ENCODE results near the gene SLC29A2.
"Not testable (repeated sequence)": the region's sequence is repeated elsewhere in the genome, so short reads cannot be mapped to it uniquely, and the experiment has no call there.

Gene SLC29A2

DNA sequence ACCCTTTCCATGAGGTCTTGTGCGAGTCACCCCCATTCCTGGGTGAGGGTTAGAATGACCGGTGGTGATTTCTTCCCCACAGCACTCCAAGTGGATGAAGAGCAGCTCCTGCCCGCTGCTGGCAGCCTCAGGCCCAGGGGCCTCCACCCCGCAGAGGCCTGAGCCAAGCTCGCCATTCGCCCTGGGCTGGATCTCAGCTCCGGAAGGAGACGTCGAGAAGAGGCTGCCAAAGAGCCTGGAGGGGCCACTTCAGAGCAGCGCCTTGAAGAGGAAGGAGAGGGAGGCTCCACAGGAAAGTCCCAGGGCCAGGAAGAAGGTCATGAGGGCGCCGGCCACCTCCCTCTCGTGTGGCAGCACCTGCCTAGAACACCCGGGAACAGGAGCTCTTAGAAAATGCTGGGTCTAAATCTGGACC, 8.4 kb downstream of the SLC29A2 start:
- H3K9ac ChIP-seq (ENCODE audit: low read depth, low read length): no peak overlapping the region
- no peak overlapping the region for H3K27ac ChIP-seq (ENCODE audit: low read depth, low read length)
- no peak overlapping the region for H3K4me3 ChIP-seq (ENCODE audit: low read depth, low read length)
- no peaks in the 10 kb centered on the region for H3K9me3 ChIP-seq (ENCODE audit: control insufficient read depth, insufficient read depth, low read length)
- H3K36me3 ChIP-seq (ENCODE audit: control insufficient read depth, insufficient read depth, low read length): peaks cover 60% of the 10 kb centered on the region
- no peaks in the 10 kb centered on the region for H3K27me3 ChIP-seq (ENCODE audit: control insufficient read depth, insufficient read depth, low read length)
- no peaks in the 10 kb centered on the region for H3K4me1 ChIP-seq (ENCODE audit: control insufficient read depth, insufficient read depth, low read length)

DNA sequence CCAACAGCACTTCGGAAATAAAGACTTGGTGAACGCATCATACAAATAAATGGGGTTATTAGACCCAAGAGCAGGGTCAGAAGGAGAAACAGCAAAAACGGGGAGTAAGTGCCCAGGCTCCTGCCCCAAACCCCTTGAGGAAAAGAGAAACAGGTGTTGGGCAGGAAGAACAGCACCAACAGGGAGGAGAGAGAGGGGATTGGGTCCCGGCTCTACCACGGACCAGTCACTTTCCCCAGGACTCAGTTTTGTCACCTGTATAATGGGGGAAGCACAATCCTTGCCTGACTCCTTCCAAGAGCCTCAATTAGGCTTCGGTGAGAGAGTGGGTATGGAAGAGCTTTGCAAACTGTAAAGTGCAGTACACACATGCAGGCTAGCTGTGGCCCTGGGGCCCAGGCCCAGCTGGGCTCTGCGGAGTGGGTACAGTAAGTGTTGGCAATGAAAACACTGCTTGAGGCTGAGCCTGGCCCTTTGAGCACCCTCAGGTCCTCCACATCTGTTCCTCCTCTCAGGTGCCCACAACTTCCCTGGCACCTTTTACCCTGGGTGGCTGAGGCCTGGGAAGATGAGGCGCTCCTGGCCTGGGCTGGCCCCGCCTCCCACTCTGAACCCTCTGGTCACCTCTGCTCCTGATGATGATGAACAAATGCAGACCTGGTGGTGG, 8.9 kb downstream of the SLC29A2 start:
- Histone ChIP-seq H3K9me3 (ENCODE audit: control insufficient read depth, insufficient read depth, low read length) (no peaks in the 10 kb centered on the region), H3K4me1 (ENCODE audit: control insufficient read depth, insufficient read depth, low read length) (no peaks in the 10 kb centered on the region), H3K27me3 (ENCODE audit: control insufficient read depth, insufficient read depth, low read length) (no peaks in the 10 kb centered on the region), H3K4me3 (ENCODE audit: low read depth, low read length) (no peak overlapping the region), H3K36me3 (ENCODE audit: control insufficient read depth, insufficient read depth, low read length) (peaks cover 54% of the 10 kb centered on the region), H3K27ac (ENCODE audit: low read depth, low read length) (no peak overlapping the region), H3K9ac (ENCODE audit: low read depth, low read length) (no peak overlapping the region)

DNA sequence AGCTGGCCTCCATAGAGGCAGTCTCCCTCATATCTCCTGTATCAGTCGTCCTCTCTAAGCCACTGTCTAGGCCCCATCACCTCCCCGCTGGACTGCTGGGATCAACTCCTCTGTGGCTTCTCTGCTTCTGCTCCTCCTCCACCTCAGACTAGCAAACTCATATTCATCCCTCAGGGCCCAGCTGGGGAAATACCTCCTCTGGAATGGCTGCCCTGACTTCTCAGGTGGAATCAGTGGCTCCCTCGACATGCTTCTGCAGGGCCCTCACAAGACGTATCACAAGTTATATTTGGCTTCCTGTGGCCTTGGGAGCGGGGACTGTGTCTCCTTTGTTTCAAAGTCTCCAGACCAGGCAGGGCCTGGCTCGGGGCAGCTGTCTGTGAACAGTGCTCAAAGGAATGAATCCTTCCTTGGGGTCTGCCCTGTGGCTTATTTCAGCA, 10.0 kb downstream of the SLC29A2 start:
- H3K9me3 ChIP-seq (ENCODE audit: control insufficient read depth, insufficient read depth, low read length): no peaks in the 10 kb centered on the region
- H3K9ac ChIP-seq (ENCODE audit: low read depth, low read length): no peak overlapping the region
- H3K27me3 ChIP-seq (ENCODE audit: control insufficient read depth, insufficient read depth, low read length): no peaks in the 10 kb centered on the region
- H3K27ac ChIP-seq (ENCODE audit: low read depth, low read length): no peak overlapping the region
- no peaks in the 10 kb centered on the region for H3K4me1 ChIP-seq (ENCODE audit: control insufficient read depth, insufficient read depth, low read length)
- H3K4me3 ChIP-seq (ENCODE audit: low read depth, low read length): no peak overlapping the region
- peaks cover 43% of the 10 kb centered on the region for H3K36me3 ChIP-seq (ENCODE audit: control insufficient read depth, insufficient read depth, low read length)

DNA sequence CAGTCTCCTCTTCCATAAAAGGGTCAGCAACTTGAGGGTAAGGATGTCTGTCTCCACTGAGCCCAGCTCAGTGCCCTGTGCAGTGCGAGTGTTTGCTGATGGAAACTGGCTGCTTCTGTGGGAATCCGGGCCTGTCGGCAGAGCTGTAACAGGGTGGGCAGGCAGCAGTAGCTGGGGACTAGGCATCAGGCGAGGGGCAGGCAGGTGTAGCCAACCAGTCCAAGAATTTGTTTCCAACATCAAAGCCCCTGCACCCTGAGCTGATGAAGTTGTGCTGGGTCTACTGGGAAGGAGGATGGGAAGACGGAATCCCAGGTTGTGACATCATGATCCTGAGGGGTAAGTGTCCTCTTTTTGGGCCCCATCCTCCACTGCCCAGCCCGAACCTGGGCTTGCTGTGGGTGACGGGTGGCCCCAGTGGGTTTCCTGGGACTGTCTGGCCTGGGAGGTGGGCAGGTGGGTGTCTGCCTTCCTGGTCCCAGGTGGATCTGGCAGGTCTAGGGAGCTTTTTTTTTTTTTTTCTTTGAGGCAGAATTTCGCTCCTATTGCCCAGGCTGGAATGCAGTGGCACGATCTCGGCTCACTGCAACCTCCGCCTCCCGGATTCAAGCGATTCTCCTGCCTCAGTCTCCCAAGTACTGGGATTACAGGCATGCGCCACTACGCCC, 11.0 kb downstream of the SLC29A2 start:
- no peaks in the 10 kb centered on the region for H3K4me1 ChIP-seq (ENCODE audit: control insufficient read depth, insufficient read depth, low read length)
- H3K27me3 ChIP-seq (ENCODE audit: control insufficient read depth, insufficient read depth, low read length): no peaks in the 10 kb centered on the region
- no peaks in the 10 kb centered on the region for H3K9me3 ChIP-seq (ENCODE audit: control insufficient read depth, insufficient read depth, low read length)
- peaks cover 34% of the 10 kb centered on the region for H3K36me3 ChIP-seq (ENCODE audit: control insufficient read depth, insufficient read depth, low read length)
- peak overlapping the region; percentile 33 for H3K27ac ChIP-seq (ENCODE audit: low read depth, low read length)
- H3K4me3 ChIP-seq (ENCODE audit: low read depth, low read length): no peak overlapping the region
- no peak overlapping the region for H3K9ac ChIP-seq (ENCODE audit: low read depth, low read length)

DNA sequence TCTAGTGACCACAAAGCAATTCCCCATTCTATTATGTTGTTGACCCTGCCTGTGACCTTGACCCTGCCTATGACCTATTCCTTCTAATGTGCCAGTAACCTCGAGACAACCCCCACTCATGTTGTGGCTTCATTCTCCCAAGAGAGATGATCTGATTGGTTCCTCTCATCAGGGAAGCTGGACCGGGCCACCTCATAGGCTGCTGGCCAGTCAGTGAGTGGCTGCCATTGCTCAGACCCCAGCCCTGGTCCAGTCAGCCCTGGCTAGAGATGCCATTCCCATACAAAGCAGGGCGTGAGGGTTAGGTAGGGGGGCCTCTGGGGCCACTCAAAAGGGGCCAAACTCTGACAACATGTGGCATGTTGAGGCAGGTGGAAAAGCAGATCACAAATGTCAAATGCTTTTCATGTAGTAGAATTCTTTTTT, 11.9 kb downstream of the SLC29A2 start:
- Histone ChIP-seq H3K27ac (ENCODE audit: low read depth, low read length) (no peak overlapping the region), H3K36me3 (ENCODE audit: control insufficient read depth, insufficient read depth, low read length) (peaks cover 25% of the 10 kb centered on the region), H3K4me1 (ENCODE audit: control insufficient read depth, insufficient read depth, low read length) (no peaks in the 10 kb centered on the region), H3K4me3 (ENCODE audit: low read depth, low read length) (no peak overlapping the region), H3K27me3 (ENCODE audit: control insufficient read depth, insufficient read depth, low read length) (no peaks in the 10 kb centered on the region), H3K9me3 (ENCODE audit: control insufficient read depth, insufficient read depth, low read length) (no peaks in the 10 kb centered on the region), H3K9ac (ENCODE audit: low read depth, low read length) (no peak overlapping the region)

DNA sequence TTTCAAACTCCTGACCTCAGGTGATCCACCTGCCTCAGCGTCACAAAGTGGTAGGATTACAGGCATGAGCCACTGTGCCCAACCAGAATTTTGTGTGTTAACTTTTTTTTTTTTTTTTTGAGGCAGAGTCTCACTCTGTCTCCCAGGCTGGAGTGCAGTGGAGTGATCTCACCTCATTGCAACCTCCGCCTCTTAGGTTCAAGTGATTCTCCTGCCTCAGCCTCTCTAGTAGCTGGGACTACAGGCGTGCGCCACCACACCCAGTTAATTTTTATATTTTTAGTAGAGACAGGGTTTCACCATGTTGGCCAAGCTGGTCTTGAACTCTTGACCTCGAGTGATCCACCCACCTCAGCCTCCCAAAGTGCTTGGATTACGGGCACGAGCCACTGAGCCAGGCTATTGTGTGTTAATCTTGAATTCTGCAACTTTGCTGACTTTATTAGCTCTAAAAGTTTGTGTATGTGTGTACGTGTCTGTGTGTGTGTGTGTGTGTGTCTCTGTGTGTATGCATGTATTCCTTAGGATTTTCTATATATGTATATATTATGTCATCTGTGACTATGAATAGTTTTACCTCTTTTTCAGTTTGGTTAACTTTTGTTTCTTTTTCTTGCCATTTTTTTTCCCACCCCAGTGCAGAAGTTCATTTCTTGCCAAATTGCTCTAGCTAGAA, 20.9 kb downstream of the SLC29A2 start:
- H3K4me1 ChIP-seq (ENCODE audit: control insufficient read depth, insufficient read depth, low read length); H3K9ac ChIP-seq (ENCODE audit: low read depth, low read length): not testable (repeated sequence)

DNA sequence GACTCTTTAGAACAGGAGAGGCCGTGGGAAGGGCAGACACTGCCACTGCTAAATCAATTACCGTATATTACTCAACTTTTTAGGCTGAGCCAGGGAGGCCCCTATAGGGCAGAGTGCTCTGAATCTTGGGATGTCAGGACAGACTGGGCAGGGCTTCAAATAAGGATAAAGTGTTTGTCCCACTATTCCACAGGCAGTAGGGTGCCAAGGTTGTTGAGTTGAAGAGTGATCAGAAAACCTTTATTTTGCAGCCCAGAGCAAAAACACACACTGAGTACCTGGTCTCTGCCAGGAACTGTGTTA, 22.5 kb downstream of the SLC29A2 start:
- Histone ChIP-seq H3K9me3 (ENCODE audit: control insufficient read depth, insufficient read depth, low read length) (no peaks in the 10 kb centered on the region), H3K27ac (ENCODE audit: low read depth, low read length) (no peak overlapping the region), H3K4me3 (ENCODE audit: low read depth, low read length) (no peak overlapping the region), H3K9ac (ENCODE audit: low read depth, low read length) (no peak overlapping the region), H3K36me3 (ENCODE audit: control insufficient read depth, insufficient read depth, low read length) (0 out of 2 replicates have a peak, but pooled peaks cover 3% of the 10 kb centered on the region), H3K4me1 (ENCODE audit: control insufficient read depth, insufficient read depth, low read length) (no peaks in the 10 kb centered on the region; the same call in 1 of the 2 replicates), H3K27me3 (ENCODE audit: control insufficient read depth, insufficient read depth, low read length) (peaks cover 4% of the 10 kb centered on the region; the same call in 1 of the 2 replicates)

More for the DNA sequence above, 20.9 kb downstream of the SLC29A2 start:
- H3K9me3 ChIP-seq (ENCODE audit: control insufficient read depth, insufficient read depth, low read length); H3K27ac ChIP-seq (ENCODE audit: low read depth, low read length); H3K36me3 ChIP-seq (ENCODE audit: control insufficient read depth, insufficient read depth, low read length); H3K4me3 ChIP-seq (ENCODE audit: low read depth, low read length); H3K27me3 ChIP-seq (ENCODE audit: control insufficient read depth, insufficient read depth, low read length): not testable (repeated sequence)

DNA sequence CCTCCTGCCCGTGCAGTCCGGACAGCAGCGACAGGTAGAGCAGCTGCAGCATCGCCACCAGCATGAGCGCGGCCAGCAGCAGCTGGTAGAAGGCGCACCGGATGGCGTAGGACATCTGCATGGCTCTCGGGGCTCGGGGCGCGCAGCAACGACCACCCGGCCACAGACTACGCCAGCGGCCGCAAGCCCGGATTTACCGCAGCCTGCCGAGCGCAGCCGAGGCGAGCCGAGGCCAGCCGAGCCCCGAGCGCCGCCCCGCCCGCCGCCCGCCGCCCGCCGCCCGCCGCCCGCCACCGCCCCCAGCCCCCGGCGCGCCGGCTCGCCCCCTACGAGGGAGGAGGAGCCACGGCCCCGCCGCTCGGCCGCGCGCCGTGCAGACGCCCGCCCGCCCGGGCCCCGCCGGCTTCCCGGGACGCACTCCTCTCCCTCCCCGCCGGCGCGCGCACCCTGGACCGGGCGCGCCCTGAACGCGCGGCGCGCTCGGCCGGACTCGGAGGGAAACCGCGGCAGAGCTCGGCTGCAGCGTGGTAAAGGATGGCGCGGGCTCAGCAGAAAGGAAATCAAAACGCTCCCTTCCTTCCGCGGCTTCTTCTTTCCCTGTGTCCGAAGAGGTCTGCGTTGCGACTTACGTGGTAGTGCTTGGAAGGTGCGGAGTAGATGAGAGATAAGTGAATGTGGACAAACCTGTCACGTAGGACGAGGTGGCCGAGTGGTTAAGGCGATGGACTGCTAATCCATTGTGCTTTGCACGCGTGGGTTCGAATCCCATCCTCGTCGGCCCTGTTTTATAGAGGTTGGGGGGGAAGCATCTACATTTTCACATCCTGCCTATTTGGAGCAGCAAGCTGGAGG, 23.9 kb downstream of the SLC29A2 start, which contains the start of gene B4GAT1:
TSS of gene B4GAT1 (minus strand) at position 205 of the 852 bp plus-strand sequence. CDS start at position 121, 84 bp downstream.
- no peaks in the 10 kb centered on the region; the same call in 1 of the 2 replicates for H3K4me1 ChIP-seq (ENCODE audit: control insufficient read depth, insufficient read depth, low read length)
- no peaks in the 10 kb centered on the region for H3K9me3 ChIP-seq (ENCODE audit: control insufficient read depth, insufficient read depth, low read length)
- H3K27me3 ChIP-seq (ENCODE audit: control insufficient read depth, insufficient read depth, low read length): peaks cover 4% of the 10 kb centered on the region; the same call in 1 of the 2 replicates
- peak within 1 kb of the TSS; percentile 85 for H3K27ac ChIP-seq (ENCODE audit: low read depth, low read length)
- H3K36me3 ChIP-seq (ENCODE audit: control insufficient read depth, insufficient read depth, low read length): 0 out of 2 replicates have a peak, but pooled peaks cover 5% of the 10 kb centered on the region
- peak within 1 kb of the TSS; percentile 89 for H3K9ac ChIP-seq (ENCODE audit: low read depth, low read length)
- peak within 1 kb of the TSS; percentile 100 for H3K4me3 ChIP-seq (ENCODE audit: low read depth, low read length)

DNA sequence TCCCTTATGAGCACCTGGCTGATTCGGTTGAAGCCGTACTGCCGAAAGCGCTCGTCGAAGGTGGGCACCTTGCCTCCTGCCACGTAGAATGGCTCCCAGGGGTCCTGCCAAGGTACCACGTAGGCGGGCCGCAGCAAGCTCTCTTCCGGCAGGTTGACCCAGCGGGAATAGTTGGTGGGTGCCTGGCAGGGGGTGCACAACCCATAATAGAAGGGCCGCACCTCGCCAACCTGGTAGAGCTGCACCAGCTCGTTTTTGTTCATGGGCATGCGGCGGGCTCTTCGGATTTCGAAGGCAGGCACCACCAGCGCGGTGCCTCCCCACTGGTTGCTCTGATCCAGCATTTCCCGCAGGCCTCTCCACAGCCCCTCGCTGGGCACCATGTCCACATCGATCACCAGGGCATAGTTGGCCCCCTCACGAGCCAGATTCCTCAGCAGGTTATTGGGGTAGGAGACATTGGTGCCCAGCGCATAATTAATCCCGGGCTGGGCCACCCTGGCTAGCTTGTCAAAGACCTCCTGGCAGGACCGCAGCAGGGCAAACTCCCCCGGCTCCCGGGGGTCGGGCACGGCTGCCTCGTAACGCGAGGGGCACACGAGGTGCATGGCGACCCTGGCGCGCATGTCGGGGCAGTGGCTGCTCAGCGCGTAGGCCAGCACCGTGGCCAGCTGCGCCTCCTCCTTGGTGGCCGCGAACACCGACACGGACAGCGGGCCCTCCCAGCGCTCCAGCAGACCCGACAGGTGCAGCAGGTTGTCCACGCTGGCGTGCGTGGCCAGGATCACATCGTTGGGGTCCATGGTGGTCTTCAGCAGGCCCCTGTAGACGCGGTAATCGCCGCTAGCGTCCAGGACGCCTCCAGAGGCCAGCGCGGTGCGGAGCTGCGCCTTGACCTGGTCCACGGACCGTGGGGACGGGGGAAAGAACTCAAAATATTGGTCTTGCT, 24.8 kb downstream of the SLC29A2 start:
- Histone ChIP-seq H3K9ac (ENCODE audit: low read depth, low read length) (peak overlapping the region; percentile 81), H3K4me1 (ENCODE audit: control insufficient read depth, insufficient read depth, low read length) (no peaks in the 10 kb centered on the region; the same call in 1 of the 2 replicates), H3K27ac (ENCODE audit: low read depth, low read length) (peak overlapping the region; percentile 55), H3K36me3 (ENCODE audit: control insufficient read depth, insufficient read depth, low read length) (peaks cover 11% of the 10 kb centered on the region), H3K4me3 (ENCODE audit: low read depth, low read length) (peak overlapping the region; percentile 100), H3K9me3 (ENCODE audit: control insufficient read depth, insufficient read depth, low read length) (no peaks in the 10 kb centered on the region), H3K27me3 (ENCODE audit: control insufficient read depth, insufficient read depth, low read length) (peaks cover 4% of the 10 kb centered on the region; the same call in 1 of the 2 replicates)

DNA sequence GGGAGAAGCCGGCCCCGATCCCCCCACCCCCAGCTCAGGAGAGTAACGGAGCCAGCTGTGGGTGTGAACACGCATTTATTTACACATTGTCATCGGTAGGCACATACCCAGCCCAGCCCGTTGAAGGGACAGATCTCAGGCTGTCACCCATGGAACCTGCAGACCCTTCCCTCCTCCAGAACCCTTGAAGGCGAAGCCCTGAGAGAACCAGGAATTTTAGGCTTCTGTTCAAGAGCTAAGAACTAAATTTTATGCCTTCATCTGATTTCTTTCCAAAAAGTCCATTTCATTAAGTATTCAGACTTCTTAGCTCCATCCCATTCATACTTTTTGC, 26.3 kb downstream of the SLC29A2 start:
- Histone ChIP-seq H3K27me3 (ENCODE audit: control insufficient read depth, insufficient read depth, low read length) (peaks cover 4% of the 10 kb centered on the region; the same call in 1 of the 2 replicates), H3K4me1 (ENCODE audit: control insufficient read depth, insufficient read depth, low read length) (no peaks in the 10 kb centered on the region; the same call in 1 of the 2 replicates), H3K4me3 (ENCODE audit: low read depth, low read length) (peak overlapping the region; percentile 87), H3K9ac (ENCODE audit: low read depth, low read length) (no peak overlapping the region), H3K9me3 (ENCODE audit: control insufficient read depth, insufficient read depth, low read length) (no peaks in the 10 kb centered on the region), H3K27ac (ENCODE audit: low read depth, low read length) (peak overlapping the region; percentile 63), H3K36me3 (ENCODE audit: control insufficient read depth, insufficient read depth, low read length) (peaks cover 26% of the 10 kb centered on the region)

Measured in HUES48 (cell line).